ENCODE data around the gene RIPPLY3.
"Not testable (repeated sequence)": the region's sequence is repeated elsewhere in the genome, so short reads cannot be mapped to it uniquely, and the experiment has no call there.

The RIPPLY3 gene

GRCh38 chr21:37026499-37026898, 20.0 kb downstream of the RIPPLY3 start:
- DNase-seq, result no peak

- DNase-seq, result no peak
Measured at GRCh38 chr21:37028570-37028969, 22.1 kb downstream of the RIPPLY3 start.

GRCh38 chr21:37030864-37031263, 24.4 kb downstream of the RIPPLY3 start:
- no peak for DNase-seq

- DNase-seq, result no peak
Measured at GRCh38 chr21:37032293-37032692, 25.8 kb downstream of the RIPPLY3 start.

- no peak for DNase-seq
Measured at GRCh38 chr21:37032877-37033471, 26.5 kb downstream of the RIPPLY3 start.

- DNase-seq, result not testable (repeated sequence)
Measured at GRCh38 chr21:37034394-37034793, 27.9 kb downstream of the RIPPLY3 start.

GRCh38 chr21:37036177-37036576, 29.7 kb downstream of the RIPPLY3 start:
- no peak for DNase-seq

GRCh38 chr21:37039411-37040075, 33.0 kb downstream of the RIPPLY3 start:
- DNase-seq, result no peak

GRCh38 chr21:37040212-37040611, 33.7 kb downstream of the RIPPLY3 start:
- DNase-seq, result no peak

GRCh38 chr21:37041706-37042271, 35.3 kb downstream of the RIPPLY3 start:
- DNase-seq, result no peak

- DNase-seq, result no peak
Measured at GRCh38 chr21:37043818-37044217, 37.3 kb downstream of the RIPPLY3 start.

- DNase-seq, result no peak
Measured at GRCh38 chr21:37044643-37045042, 38.1 kb downstream of the RIPPLY3 start.

- DNase-seq, result no peak
Measured at GRCh38 chr21:37045149-37045548, 38.6 kb downstream of the RIPPLY3 start.

GRCh38 chr21:37045556-37045955, 39.1 kb downstream of the RIPPLY3 start:
- DNase-seq, result no peak

- no peak for DNase-seq
Measured at GRCh38 chr21:37047079-37047478, 40.6 kb downstream of the RIPPLY3 start.

- not testable (repeated sequence) for DNase-seq
Measured at GRCh38 chr21:37049741-37050140, 43.2 kb downstream of the RIPPLY3 start.

GRCh38 chr21:37055271-37055855, 48.9 kb downstream of the RIPPLY3 start:
- no peak for DNase-seq

- no peak for DNase-seq
Measured at GRCh38 chr21:37057614-37058013, 51.1 kb downstream of the RIPPLY3 start.

- no peak for DNase-seq
Measured at GRCh38 chr21:37058261-37058660, 51.8 kb downstream of the RIPPLY3 start.

- DNase-seq, result no peak
Measured at GRCh38 chr21:37059181-37059580, 52.7 kb downstream of the RIPPLY3 start.

GRCh38 chr21:37060296-37060695, 53.8 kb downstream of the RIPPLY3 start:
- DNase-seq, result no peak

- DNase-seq, result no peak
Measured at GRCh38 chr21:37061926-37062592, 55.6 kb downstream of the RIPPLY3 start.

- no peak for DNase-seq
Measured at GRCh38 chr21:37062593-37062935, 56.1 kb downstream of the RIPPLY3 start.

GRCh38 chr21:37063433-37063832, 56.9 kb downstream of the RIPPLY3 start:
- DNase-seq, result no peak

All from stimulated activated CD4-positive, alpha-beta T cell treated with anti-CD3 and anti-CD28 coated beads, Interleukin-12 subunit alpha, Interleukin-12 subunit beta, amount 100 ng/mL, for 4 hours (primary cell).